Measurements from ENCODE around the gene KCNMB2.

DNA sequence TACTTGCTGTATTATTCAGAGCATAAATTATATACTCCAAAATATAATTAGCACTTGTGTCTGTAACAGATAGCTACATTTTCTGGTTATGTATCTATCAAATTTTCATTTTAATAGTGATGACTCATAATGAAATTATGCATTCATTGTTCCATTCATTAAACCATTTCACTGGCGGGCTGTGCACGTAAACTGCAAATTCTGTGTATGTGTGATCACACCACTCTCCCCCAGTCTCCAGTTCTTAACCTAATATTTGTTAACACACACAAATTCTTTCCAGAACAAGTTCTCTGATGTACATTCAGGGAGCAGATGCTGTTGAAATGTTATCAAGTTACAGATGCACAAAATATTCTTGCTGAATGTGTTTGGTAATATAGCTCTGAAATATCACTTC, 3.8 kb upstream of the KCNMB2 start:
- no peak for TF ChIP-seq CTCF (IDR thresholded peaks at IDR 0.05)
- no peak for TF ChIP-seq POLR2A (IDR thresholded peaks at IDR 0.05)
- no peak for TF ChIP-seq EP300 (IDR thresholded peaks at IDR 0.05)
- TF ChIP-seq POLR2AphosphoS5 (IDR thresholded peaks at IDR 0.05): no peak

Data from upper lobe of left lung (tissue), 4 donors.